Embryonic facial prominence (tissue), 1 donor: Measurements from ENCODE around the gene RIC8A.

Source experiments
- DNase-seq: peaks from one replicate; pipeline ENCODE4 v3.0.0-alpha.2; 2016; ENCODE audit errors: extremely low spot score

Gene RIC8A

GRCh38 chr11:203945-204586 is 3.4 kb upstream of the RIC8A start:
- DNase-seq = no peak

- DNase-seq = no peak
Observed at GRCh38 chr11:204587-205109, 2.9 kb upstream of the RIC8A start.

- DNase-seq = no peak
Observed at GRCh38 chr11:205221-206001, 2.1 kb upstream of the RIC8A start.

GRCh38 chr11:206002-206384 is 1.5 kb upstream of the RIC8A start:
- DNase-seq = no peak

GRCh38 chr11:206526-207207 is 841 bp upstream of the RIC8A start:
- no peak for DNase-seq

- no peak for DNase-seq
Observed at GRCh38 chr11:207863-208180, 314 bp downstream of the RIC8A start.

- peak; percentile 62 for DNase-seq
Observed at GRCh38 chr11:208181-208916, 841 bp downstream of the RIC8A start.

GRCh38 chr11:208917-209260 is 1.4 kb downstream of the RIC8A start:
- no peak for DNase-seq

GRCh38 chr11:209275-210121 is 2.0 kb downstream of the RIC8A start:
- DNase-seq = no peak

- DNase-seq = no peak
Observed at GRCh38 chr11:210122-210802, 2.8 kb downstream of the RIC8A start.

GRCh38 chr11:210803-211180 is 3.3 kb downstream of the RIC8A start:
- DNase-seq = no peak

GRCh38 chr11:211295-211694 is 3.8 kb downstream of the RIC8A start:
- no peak for DNase-seq

- DNase-seq = no peak
Observed at GRCh38 chr11:211741-212140, 4.2 kb downstream of the RIC8A start.

- DNase-seq = no peak
Observed at GRCh38 chr11:212150-213100, 4.9 kb downstream of the RIC8A start.

GRCh38 chr11:213111-213510 is 5.6 kb downstream of the RIC8A start:
- no peak for DNase-seq

GRCh38 chr11:214083-214482 is 6.6 kb downstream of the RIC8A start:
- DNase-seq = no peak

GRCh38 chr11:215581-216037 is 8.1 kb downstream of the RIC8A start:
- DNase-seq = no peak

- no peak for DNase-seq
Observed at GRCh38 chr11:216081-216974, 8.8 kb downstream of the RIC8A start.

GRCh38 chr11:217704-218103 is 10.2 kb downstream of the RIC8A start:
- DNase-seq = no peak
